NAMALWA (cell line): Measurements from ENCODE around the gene KCNB1.
A peak's percentile ranks its signal among the peaks of the same experiment; 100 is the strongest.

Source experiments
- DNase-seq: peaks from one replicate; pipeline ENCODE4 v3.0.0-alpha.2; 2015; ENCODE audit warnings: low spot score

The KCNB1 gene

DNA sequence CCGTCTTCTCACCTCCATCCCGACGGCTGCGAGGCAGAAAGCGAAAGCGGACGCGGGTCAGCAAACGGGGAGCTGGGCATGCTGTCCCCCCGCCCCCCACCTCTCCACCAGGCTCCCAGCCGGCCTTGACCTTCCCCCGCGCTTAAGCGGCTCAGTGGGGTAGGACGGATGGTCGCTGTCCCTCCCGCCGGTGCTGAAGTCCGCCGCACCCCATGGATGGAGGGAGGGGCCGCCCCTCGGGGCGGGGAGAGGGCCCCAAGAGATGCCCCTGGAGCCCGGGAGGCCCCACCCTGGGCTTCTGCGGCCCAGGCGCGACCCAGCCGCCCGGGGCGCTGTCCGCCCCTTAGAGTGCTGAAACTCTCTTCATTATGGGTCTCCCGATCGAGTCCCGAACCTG is at the start of gene KCNB1:
Gene KCNB1, minus strand, starts transcription at position 48 of the 397 bp plus-strand sequence. CDS start 188 bp downstream, outside the sequence.
- DNase-seq: peak; percentile 26

DNA sequence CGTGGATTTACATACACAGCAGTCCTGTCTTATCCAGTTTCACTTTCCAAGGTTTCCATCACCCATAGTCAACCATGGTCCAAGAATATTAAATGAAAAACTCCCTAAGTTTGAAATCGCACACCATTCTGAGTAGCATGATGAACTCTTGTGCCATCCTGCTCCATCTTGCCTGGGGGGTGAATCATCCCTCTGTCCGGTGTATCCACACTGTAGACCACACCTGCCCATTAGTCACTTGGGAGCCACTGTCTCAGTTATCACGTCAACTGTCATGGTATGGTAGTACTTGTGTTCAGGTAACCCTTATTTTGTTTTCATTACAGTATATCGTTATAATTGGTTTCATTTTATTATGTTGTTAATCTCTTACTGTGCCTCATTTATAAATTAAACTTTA is 47.0 kb upstream of the KCNB1 start:
- no peak for DNase-seq

DNA sequence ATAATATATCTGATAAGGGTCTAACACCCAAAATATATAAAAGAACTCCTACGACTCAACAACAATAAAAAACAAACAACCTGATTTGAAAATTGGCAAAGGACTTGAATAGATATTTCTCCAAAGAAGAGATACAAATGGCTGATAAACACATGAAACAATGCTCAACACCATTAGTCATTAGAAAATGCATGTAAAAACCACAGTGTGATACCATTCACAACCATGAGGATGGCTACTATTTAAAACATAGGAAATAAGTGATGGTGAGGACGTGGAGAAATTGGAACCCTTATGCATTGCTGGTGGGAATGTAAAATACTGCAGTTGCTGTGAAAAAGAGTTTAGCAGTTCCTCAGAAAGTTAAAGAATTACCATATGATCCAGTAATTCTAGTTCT is 44.1 kb upstream of the KCNB1 start:
- DNase-seq: no peak

DNA sequence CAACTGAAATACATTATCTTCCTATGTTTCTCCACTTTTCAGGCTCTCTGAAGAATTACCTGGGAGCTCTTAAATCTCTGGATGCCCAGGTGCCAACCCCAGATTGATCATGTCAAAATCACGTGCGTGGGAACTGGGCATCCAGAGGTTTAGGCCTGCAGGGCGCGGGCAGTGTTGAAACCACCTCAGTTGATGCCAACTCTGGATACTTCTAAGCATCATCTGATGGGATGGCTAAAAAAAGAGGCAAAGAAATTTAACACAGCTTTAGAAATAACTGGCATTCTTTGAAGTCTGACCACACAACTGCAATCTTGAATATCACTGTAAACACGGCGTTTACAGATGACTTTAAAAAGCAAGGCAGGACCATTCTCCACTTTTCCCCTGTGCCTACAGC is 43.6 kb upstream of the KCNB1 start:
- no peak for DNase-seq

DNA sequence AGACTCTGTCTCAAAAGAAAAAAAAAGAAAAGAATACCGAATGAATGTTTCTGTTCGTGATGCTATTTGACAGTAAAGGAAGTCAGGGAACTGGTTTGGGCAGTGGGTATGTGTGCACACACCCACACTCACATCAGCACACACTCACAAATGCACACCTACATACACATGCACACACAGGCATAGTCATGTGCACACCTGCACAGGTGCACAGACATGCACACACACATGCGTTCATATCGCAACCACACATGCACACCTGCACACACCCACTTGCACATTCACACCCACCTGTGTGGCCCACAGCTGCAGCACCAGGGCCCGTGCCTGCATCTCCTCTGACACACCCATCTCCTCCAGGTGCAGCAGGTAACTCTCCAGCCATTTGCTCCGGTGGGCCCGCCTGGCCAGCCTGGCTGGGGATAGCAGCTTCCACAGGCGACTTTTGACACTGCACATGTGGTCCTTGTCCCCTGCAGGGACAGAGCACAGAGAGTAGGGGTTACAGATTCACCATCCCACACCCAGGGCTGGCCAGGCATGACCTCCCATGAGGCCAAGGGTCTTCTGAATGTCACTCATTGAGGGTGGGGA is 41.4 kb upstream of the KCNB1 start:
- no peak for DNase-seq

DNA sequence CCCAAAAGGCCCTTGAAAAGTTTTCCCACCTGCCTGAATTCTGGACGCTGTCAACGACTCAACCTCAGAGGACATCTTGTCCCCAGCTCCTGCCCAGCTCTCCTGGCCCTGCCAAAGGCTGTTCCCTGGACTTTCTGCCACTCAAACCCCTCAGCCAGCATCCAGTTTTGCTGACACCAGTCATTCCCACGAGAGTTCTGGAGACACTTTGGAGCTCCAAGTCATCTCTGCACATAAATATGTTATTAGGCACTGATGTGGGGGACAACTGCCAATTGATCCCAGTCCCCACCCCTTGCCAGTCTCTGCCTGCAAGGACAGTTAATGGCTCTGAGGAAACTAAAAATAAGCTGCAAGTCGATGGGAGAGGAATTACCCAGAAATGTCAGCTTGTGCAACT is 38.9 kb upstream of the KCNB1 start:
- DNase-seq: no peak

DNA sequence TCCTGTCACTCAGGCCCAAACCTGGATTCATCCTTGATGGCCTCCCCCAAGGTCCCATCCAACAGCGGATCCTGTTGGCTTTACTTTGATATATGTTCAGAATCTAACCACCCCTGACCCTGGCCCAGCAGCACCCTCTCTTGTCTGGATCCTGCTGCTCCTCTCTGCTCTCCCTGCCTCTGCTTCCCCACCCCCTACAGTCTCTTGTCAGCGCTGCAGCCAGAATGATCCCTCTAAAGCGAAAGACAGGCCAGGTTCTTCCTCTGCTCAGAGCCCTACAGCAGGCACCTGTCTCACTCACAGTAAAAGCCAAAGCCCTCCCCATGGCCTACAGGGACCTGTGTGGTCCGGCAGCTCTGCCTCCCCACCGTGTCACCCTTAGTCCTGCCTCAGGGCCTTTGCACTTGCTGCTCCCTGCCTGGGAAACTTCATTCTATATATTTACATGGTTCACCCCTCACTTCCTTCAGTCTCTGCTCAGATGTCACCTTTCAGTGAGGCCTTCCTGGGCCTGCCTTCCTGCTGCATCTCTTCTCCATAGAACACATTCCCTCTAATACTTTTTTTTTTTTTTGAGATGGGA is 37.4 kb upstream of the KCNB1 start:
- peak; percentile 17 for DNase-seq

DNA sequence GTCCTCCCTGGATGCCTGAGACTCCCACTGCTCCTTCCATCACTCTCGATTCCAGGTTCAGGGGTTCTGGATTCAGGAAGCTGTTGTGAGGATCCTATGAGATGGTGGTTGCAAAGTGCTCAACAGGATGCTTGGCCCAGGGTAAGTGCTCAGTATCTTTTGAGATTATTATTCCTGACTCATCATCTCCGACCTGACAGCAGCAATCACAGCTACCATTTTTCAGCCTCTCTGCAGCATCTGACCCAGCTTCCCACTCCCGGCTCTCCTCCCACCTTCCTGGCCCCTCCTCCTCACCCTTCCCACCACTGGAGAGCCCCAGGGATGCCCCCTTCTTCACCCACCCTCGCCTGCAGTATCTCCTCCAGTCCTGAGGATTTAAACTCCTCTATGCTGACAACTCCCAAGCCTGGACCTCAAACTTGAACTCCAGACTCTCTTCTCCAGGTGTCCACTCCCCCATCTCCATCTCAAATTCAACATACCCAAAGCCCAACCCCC is 36.8 kb upstream of the KCNB1 start:
- DNase-seq: no peak

DNA sequence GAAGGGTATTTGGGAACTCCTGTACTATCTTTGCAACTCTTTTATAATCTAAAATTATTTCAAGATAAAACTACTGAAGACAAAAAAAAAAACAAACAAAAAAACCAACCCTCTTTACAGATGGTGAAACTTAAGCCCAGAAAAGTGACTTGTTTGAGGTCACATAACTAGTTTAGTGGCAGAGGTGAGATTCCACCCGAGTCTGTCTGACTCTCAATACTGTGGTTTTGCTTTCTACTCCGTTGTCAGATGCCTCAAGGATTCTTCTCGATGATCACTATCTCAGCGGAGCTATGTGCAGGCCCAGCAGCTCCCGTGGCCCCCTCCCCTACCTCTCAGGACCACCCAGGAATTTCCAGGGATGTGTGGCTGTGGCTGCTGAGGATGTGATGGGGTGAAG is 36.1 kb upstream of the KCNB1 start:
- DNase-seq: no peak

DNA sequence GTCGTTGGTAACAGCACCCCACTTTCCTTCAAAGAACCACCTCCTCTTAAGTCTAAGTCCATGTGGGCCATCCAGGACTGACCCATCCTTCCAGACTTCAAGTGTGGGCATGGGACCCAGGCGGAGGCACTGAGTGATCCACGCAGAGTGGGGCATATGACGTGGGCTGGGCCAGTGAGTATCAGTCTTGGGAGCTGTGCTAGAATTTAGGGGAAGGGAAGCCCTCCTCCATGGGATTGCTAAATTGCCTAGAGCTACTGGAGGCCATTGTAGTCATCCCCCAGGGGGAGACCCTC is 35.3 kb upstream of the KCNB1 start:
- no peak for DNase-seq

DNA sequence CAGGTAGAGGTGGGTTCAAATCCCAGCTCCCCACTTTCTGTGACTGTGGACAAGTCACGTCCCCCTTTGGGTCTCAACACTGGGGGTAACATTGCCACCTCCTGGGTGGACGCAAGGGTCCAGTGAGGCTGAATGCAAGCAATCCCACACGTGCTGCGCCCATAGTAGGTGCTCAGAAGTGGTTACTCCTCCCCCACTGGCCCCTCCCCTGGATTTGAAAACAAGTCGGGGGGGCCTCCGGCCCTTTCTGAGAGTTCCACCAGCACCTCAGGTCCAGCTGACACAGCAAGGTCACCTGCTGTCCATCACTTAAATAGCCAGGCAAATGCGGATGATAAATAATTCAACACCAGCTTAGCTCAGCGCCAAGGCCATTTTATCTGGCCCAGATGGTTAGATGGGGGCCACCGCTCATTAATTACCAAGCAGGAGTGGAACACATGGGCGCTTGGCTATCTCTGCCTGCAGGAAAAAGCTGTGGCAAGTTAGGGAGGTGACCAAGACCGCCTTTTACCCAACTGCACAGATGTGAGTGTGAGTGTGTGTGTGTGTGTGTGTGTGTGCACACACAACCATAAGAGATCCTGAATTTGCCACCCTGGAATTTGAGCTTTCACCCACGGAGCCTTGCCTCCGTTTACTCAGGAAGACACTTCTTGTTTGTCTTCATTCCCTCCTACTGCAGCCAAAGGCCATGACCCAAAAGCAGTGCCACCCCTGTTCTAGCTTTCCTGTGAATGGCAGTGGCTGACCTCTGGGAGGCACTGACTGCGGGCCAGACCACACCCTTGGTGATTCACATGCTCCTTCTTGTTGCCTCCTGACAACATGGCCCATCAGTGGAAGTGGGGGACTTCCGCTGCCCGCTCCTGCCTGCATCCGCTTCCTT is 34.7 kb upstream of the KCNB1 start:
- DNase-seq: no peak

DNA sequence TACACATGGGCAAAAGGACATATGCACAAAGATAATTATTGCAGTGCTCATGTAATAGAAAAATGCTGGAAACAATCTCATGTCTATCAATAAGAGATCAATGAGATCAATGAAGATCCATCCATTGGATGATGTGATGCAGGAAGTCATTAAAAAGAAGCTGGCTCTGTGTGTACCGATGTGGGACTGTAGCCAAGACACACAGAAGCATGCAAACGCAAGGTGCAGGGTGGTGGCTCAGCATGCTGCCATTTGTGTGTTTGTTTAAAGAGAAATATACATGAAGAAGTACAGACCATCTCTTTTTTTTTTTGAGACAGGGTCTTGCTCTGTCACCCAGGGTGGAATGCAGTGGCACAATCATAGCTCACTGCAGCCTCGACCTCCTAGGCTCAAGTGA is 33.1 kb upstream of the KCNB1 start:
- no peak for DNase-seq

DNA sequence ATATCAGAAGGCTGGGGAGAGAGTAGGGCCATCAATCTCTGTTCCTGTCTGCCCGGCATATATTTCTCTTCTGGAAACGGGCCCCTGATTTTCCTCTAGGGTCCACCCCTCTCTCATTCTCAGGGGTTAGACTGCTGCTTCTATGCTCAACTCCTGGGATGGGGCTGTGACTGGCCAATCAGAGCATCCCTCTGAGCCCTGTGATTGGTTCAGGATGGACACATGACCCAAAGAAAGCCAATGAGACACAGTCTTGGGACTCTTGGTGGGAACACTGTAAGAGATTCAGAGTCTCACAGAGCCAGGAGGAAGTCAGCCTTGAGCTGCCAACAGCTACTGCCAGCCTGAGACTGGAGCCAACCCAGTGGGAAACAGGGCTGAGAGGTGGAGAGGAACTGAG is 31.0 kb upstream of the KCNB1 start:
- peak; percentile 47 for DNase-seq

DNA sequence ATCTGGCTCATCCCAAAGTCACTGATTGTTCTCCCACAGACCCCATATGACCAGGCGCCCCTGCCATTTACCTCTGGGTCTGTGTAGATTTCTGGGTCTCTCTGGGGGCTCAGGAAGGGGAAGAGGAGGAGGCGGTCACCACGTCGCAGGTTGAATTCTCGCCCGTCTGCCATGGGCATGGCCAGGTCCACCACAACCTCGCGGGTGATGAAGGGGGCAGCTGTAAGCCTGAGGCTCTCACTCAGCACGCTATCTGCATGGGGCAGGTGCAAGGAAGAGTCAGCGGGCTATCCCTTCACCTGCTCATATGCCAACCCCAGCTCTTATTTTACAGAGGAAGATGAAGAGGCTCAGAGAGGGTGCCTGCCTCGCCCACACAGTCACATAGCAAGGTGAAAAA is 30.5 kb upstream of the KCNB1 start:
- DNase-seq: no peak

DNA sequence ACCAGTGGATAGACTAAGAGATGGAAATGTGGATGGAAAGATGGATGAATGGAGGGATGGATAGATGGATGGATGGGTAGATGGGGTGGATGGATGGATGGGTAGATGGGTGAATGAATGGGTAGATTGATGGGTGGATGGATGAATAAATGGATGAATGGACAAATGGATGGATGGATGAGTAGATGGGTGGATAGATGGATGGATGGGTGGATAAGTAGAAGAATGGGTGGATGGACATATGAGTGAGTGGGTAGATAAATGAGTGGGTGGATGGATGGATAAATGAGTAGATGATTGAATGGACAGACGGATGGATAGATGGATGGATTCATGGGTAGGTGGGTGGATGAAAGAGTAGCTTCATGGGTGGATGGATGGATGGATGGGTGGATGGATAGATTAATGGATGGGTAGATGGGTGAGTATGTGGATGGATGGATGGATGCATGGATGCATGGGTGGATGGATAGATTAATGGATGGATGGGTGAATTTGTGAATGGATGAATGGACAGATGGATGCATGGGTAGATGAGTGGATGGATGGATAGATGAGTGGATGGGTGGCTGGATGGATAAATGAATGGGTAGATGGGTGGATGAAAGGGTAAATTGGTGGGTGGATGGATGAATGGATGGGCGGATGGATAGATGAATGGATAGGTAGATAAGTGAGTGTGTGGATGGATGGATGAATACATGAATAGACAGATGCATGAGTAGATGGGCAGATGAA is 29.5 kb upstream of the KCNB1 start:
- DNase-seq: no peak

DNA sequence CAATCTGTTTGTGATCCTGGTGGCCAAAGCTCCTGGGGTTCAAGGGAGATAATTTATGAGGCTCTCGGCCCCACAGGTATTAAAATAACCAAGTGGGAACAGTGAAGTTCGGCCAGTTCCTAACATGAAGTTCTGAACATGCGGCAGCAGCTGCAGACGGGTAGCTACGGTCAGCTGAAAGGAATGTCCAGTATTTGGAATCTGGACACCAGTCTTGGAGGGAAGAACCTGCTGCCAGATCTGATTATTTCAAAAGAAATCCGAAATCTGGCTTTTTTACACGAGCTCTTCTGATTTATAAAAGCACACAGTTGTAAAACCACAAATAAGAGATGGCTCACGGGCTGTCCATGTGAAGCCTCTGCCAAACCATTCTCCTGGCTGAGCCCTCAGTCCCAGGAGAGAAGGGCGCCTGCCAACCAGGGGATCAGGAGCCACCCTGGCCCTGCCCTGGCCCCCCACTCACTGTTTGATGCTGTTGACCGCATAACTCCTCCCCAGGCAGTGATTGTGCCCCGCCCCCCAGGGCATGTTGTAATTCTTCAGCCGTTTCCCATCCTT is 28.2 kb upstream of the KCNB1 start:
- no peak for DNase-seq

DNA sequence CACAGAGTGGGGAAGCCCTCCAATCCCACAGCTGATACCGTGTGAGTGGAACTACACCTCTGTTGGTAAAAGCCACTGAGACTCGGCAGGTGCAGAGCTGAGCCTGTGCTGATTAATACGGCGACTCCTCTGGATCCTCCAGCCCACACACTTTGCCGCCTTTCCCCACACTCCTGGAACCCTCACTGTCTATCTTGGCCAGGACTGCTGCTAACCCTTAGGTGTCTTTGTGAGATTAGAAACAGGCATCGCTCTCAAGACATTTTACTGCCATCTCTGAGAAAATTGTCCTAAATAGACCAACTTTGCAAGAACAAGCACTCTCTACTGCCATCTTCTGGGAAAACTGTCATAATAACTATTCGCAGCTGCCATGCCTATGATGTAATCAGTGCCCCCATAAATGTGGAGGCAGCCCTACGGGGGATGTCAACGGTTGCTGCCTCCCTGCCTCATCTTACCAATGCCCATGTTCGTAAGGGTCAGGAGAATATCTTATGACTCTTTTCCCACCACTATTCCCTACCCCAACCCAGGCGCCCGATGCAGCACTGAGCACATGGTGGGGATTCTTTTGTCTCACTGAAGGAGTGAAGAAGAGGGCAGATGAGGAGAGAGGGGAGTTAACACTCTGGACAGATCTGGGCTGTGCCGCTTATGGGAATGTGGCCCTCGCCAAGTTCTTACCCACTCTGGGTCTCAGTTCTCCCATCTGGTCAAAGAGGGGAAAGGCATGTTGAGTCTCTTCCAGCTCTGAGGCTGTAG is 26.1 kb upstream of the KCNB1 start:
- DNase-seq: peak; percentile 76

DNA sequence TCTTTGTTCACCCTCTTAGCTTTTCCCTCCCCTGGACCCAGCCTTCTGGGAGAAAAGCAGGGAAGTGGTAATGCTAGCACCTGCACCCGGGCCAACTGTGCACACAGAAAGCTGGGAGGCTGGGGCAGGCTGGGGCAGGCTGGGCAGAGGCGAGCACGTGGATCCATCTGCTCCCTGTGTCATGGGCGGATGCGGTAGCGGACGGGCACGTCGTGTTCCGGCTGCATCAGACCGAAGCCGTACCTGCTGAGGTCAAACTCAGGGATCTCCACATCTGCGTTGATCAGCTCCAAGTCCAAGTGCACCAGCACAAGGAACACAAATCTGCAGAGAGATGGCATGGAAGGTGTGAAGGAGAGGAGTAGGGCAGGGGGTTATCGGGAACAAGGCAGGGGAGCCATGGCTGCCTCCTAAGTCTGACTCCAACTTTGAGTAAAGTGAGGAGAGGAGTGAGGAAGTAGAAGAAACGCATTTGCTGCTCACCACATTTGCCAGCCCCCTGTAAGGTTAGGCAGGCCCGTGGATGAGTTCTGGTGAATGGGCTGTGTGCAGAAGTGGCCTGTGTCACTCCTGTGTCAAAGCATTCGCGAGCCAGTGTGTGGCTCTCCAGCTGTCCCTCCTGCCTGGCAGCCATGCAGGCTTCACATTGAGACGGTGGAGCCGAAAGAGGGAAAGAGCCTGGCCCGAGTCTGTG is 25.4 kb upstream of the KCNB1 start:
- DNase-seq: no peak

DNA sequence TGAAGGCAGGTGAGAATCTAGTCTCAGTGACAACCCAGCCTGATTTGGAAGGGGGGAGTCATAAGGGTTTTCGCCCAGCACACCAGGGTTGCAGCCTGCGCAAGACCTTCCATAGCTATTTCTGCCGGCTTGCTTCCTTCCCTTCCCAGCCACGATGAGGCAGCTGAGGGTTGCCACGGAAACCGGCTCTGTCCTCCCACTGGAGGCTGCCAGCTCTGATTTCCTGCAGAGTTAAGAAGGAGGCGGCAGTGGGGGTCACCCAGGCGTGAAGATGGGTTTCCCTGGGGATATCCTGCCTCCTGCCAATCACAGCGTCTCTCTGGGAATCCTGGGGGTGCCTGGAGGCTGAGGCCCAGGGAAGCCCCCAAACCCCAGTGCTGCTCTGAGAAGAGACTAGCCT is 23.1 kb upstream of the KCNB1 start:
- no peak for DNase-seq

DNA sequence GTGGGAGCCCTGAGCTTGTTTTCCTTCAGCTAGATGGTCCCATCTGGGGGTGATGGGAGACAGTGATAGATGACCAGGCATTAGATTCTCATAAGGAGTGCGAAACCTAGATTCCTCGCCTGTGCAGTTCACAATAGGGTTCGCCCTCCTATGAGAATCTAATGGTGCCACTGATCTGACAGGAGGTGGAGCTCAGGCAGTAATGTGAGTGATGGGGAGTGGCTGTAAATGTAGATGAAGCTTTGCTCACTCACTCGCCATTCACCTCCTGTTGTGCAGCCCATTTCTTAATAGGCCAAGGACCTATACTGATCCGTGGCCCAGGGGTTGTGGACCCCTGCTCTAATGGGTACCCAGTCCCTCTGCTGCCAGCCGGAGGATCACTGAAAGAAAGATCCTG is 20.7 kb upstream of the KCNB1 start:
- DNase-seq: no peak

DNA sequence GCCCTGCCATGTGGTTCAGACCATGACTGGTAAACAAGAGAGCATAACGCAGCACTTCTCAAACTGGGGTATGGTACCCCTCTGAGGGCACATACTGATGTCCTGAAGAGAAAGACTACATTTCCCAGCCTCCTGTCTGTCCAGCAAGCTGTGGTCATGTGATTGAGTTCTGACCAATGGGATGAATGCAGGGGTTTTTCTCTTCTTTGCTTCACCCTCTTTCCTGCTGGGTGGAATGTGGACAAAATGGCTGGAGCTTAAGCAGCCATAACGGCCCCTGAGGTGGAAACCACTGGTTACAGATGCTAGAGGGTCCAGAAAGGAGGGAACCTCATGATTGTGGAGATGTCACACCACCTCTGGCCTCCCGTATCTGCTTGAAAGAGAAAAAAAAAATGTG is 19.4 kb upstream of the KCNB1 start:
- peak; percentile 60 for DNase-seq
